Esophagus squamous epithelium (tissue), 5 donors: ENCODE measurements around the gene KLHL15. TPM values are rescaled to one million over a fixed set of nuclear protein-coding genes. Genes with fewer than 3 reads are reported as not detected.

Experiments used
- DNase-seq: peaks from one replicate; lab custom pipeline; 2025; lab: John Stamatoyannopoulos, UW
- H3K27ac ChIP-seq, 4 donors: fragments of 200-600 bp; sonication (generic); one replicate each; pipeline ENCODE4 v1.5.1; 2016 to 2019; ENCODE audit warnings: mild to moderate bottlenecking in 1 of 4
- H3K27me3 ChIP-seq, 4 donors: fragments of 200-600 bp; sonication (generic); 1 replicate in 3 of 4; 2 replicates in 1 of 4; pipeline versions ENCODE4 v1.5.1 to v1.6.0; 2017 to 2021; ENCODE audit warnings: antibody characterized with exemption in 1 of 4
- H3K36me3 ChIP-seq, 3 donors: fragments of 200-600 bp; sonication (generic); one replicate each; pipeline ENCODE4 v1.5.1; 2016 to 2019
- H3K4me1 ChIP-seq, 3 donors: fragments of 200-600 bp; sonication (generic); one replicate each; pipeline ENCODE4 v1.5.1; 2017 to 2019
- H3K4me3 ChIP-seq, 4 donors: fragments of 200-600 bp; sonication (generic); 1 replicate in 3 of 4; 2 replicates in 1 of 4; pipeline ENCODE4 v1.5.1; 2016 to 2019; ENCODE audit warnings: mild to moderate bottlenecking in 2 of 4, moderate library complexity in 1 of 4
- H3K9me3 ChIP-seq, 3 donors: fragments of 200-600 bp; sonication (generic); one replicate each; pipeline ENCODE4 v1.5.1; 2016 to 2019
- POLR2A ChIP-seq, 4 donors: fragments of 450-650 bp; IDR thresholded peaks; one replicate each; pipeline ENCODE4 v1.6.1; 2017; ENCODE audit warnings: antibody characterized with exemption in 4 of 4, mild to moderate bottlenecking in 4 of 4, moderate library complexity in 3 of 4
- WGBS, 2 donors: methylation state at CpG; one replicate each; pipeline ENCODE4 v1.1.5; 2018; 5-methylcytosine and 5-hydroxymethylcytosine counted together
- intact Hi-C: fragments of 100-400 bp; cut with DNase I; formaldehyde crosslinking; loops from one replicate; pipeline ENCODE4 v1.15.0; 2022
- total RNA-seq, 4 donors: library from RNA; depleted of rRNA; stranded (reverse); fragments of >200 nt; gene quantifications; one replicate each; pipeline ENCODE4 v1.1.0, GENCODE V29; 2016
- TF ChIP-seq, protein P1 (sequence below), 6 experiments: fragments of 450-650 bp in 4 of 6; fragments of 200-600 bp in 2 of 6; sonication (generic) in 2 of 6; IDR thresholded peaks; one replicate each; pipeline ENCODE4 v1.5.1; 2016 to 2019; ENCODE audit warnings: antibody characterized with exemption in 6 of 6, mild to moderate bottlenecking in 4 of 6, moderate library complexity in 4 of 6
- donor health status: DM: yes; HTN: yes; CAD: no.

Gene KLHL15
- total RNA-seq, 4 donors from 2014 or later = 2.5 to 11.8 (median 5.4) TPM

DNA sequence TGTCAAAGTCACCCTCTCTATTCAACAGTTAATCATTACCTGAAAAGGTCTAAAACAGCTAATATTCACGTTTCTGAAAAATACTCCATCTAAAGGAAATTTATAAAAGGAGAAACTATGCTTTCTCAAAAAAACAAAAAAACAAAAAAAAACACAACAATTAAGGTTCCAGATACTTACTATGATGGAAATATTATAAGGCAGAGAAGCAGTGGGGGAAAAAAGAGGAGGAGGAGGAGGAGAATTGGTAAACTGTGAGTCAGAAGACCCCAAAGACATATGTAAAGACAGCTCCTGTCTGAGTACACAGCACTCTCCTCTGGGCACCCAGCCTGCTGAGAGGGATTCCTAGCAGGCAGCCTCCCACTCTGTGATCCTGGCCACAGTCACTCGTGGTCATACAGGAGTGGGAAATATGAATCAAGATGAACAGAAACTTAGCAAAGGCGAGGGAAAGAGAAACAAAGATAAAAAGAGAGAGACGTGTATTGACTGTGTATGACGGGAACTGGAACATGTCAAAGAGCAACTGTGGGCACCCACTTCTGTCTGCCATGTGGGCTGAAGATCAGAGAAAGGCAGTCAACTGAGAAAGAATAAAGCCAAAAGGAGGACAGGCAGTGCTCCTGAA, 12.5 kb downstream of the KLHL15 start:
- H3K4me3 ChIP-seq = no peak overlapping the region
- H3K36me3 ChIP-seq = no peaks in the 10 kb centered on the region
- H3K4me1 ChIP-seq = no peaks in the 10 kb centered on the region
- no peak overlapping the region for H3K27ac ChIP-seq
- 49 to 51% methylated on average over 3 to 5 of the region's 5 CpGs for WGBS, 2 donors
- no peak for DNase-seq
- intact Hi-C loops = no loop called here
- no peaks in the 10 kb centered on the region for H3K9me3 ChIP-seq
- TF ChIP-seq, protein P1, sequence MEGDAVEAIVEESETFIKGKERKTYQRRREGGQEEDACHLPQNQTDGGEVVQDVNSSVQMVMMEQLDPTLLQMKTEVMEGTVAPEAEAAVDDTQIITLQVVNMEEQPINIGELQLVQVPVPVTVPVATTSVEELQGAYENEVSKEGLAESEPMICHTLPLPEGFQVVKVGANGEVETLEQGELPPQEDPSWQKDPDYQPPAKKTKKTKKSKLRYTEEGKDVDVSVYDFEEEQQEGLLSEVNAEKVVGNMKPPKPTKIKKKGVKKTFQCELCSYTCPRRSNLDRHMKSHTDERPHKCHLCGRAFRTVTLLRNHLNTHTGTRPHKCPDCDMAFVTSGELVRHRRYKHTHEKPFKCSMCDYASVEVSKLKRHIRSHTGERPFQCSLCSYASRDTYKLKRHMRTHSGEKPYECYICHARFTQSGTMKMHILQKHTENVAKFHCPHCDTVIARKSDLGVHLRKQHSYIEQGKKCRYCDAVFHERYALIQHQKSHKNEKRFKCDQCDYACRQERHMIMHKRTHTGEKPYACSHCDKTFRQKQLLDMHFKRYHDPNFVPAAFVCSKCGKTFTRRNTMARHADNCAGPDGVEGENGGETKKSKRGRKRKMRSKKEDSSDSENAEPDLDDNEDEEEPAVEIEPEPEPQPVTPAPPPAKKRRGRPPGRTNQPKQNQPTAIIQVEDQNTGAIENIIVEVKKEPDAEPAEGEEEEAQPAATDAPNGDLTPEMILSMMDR (IDR thresholded peaks at IDR 0.05) = no peak
- TF ChIP-seq POLR2A (IDR thresholded peaks at IDR 0.05) = no peak
- H3K27me3 ChIP-seq = no peaks in the 10 kb centered on the region

DNA sequence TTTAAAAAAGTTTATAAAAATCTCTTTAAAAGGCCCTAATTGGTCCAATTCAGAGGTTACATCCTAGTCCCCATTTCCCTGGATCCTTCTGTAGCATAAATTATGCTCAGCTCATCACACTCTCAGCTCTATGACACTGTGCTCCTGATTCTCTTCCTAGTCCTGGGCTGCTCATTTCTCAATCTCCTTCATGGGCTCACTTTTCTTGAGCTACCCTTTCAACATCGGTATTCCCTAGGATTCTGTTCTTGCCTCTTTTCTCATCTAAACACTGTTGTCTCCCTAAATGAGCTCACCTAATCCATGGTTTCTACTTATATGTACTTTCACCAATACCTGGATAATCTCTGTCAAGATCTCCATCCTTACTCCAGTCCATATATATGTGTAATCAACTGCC, 14.7 kb downstream of the KLHL15 start:
- H3K4me3 ChIP-seq = no peak overlapping the region
- TF ChIP-seq POLR2A (IDR thresholded peaks at IDR 0.05) = no peak
- TF ChIP-seq, protein P1 (IDR thresholded peaks at IDR 0.05) = no peak
- no peak overlapping the region for H3K27ac ChIP-seq
- DNase-seq = no peak
- WGBS, 2 donors = 70 to 78% methylated on average over 1 of the region's 1 CpG
- intact Hi-C loops = no loop called here
- H3K27me3 ChIP-seq = no peaks in the 10 kb centered on the region
- H3K4me1 ChIP-seq = no peaks in the 10 kb centered on the region
- H3K9me3 ChIP-seq = no peaks in the 10 kb centered on the region
- H3K36me3 ChIP-seq = no peaks in the 10 kb centered on the region

DNA sequence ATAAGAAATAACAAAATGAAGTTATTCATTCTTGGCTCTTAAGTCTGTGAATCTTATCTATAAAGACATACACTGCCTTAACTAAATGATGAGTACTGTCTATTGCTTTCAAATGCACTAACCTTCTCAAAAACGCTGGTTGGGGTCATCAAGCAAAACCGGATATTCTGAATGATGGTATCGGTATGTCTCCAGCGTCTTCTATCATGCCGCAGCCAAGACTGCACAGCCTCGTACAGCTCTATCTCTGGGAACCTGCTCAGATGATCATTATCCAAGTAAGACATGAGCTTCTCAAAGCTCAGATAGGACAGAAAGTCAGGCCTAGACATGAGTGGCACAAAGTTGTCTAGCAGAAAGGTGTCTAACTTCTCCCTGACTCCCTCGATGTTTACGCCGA, 21.1 kb downstream of the KLHL15 start:
- WGBS, 2 donors = 80 to 92% methylated on average over 7 to 9 of the region's 9 CpGs
- DNase-seq = no peak
- Histone ChIP-seq H3K27me3 (no peaks in the 10 kb centered on the region), H3K36me3 (peaks cover 0 to 7% (median 0%) of the 10 kb centered on the region in 3 donors), H3K27ac (no peak overlapping the region), H3K4me1 (no peaks in the 10 kb centered on the region), H3K9me3 (no peaks in the 10 kb centered on the region), H3K4me3 (no peak overlapping the region)
- intact Hi-C loops = no loop called here
- no peak for TF ChIP-seq POLR2A (IDR thresholded peaks at IDR 0.05)
- TF ChIP-seq, protein P1 (IDR thresholded peaks at IDR 0.05) = no peak

DNA sequence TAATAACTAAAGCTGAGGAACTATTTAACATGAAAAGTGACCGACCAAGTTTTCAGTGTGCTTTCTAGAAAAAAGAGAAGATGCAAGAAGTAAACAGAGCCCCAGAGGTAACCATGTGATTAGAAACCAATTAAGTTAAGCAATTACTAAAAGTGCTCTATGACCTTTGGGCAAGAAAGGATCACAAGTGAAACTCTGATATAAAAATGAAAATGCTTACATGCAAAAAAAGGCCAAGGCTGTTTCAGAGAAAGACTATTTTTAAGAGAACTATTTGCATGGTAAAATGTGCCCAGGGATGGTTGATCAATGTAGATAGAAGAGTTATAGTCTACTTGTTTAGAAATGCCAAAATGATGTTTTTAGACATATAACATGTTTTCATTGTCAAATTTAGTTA, 22.0 kb downstream of the KLHL15 start:
- no peaks in the 10 kb centered on the region for H3K4me1 ChIP-seq
- peaks cover 0 to 7% (median 0%) of the 10 kb centered on the region in 3 donors for H3K36me3 ChIP-seq
- H3K9me3 ChIP-seq = no peaks in the 10 kb centered on the region
- no peak for DNase-seq
- intact Hi-C loops = no loop called here
- H3K27me3 ChIP-seq = no peaks in the 10 kb centered on the region
- H3K27ac ChIP-seq = no peak overlapping the region
- TF ChIP-seq POLR2A (IDR thresholded peaks at IDR 0.05) = no peak
- TF ChIP-seq, protein P1 (IDR thresholded peaks at IDR 0.05) = no peak
- 43 to 75% methylated on average over 1 of the region's 1 CpG for WGBS, 2 donors
- no peak overlapping the region for H3K4me3 ChIP-seq

DNA sequence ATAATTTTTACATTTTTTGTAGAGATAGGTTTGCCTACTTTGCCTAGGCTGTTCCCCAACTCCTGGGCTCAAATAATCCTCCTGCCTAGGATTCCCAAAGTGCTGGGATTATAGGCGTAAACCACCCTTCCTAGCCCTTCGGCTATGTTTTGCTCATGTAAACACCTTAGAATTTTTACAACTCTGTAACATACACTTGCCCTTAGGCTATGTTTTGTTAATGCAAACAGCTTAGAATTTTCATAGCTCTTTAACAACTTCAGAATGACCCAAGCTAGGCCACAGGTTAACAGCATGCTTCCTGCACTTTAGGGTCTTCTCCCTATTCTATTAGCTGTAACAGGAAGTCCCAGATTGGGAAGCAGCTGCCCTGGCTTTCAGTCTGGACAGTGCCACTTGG, 24.2 kb downstream of the KLHL15 start:
- Histone ChIP-seq H3K27me3 (no peaks in the 10 kb centered on the region), H3K4me1 (no peaks in the 10 kb centered on the region), H3K27ac (no peak overlapping the region), H3K36me3 (peaks cover 0 to 12% (median 0%) of the 10 kb centered on the region in 3 donors), H3K4me3 (no peak overlapping the region), H3K9me3 (no peaks in the 10 kb centered on the region)
- intact Hi-C loops = no loop called here
- TF ChIP-seq, protein P1 (IDR thresholded peaks at IDR 0.05) = no peak
- TF ChIP-seq POLR2A (IDR thresholded peaks at IDR 0.05) = no peak
- WGBS, 2 donors = 71 to 80% methylated on average over 2 of the region's 2 CpGs
- no peak for DNase-seq
